ENCODE data around the gene MAST3.

GRCh38 chr19:18176367-18177310, 79.1 kb downstream of the MAST3 start:
- TF ChIP-seq CTCF (IDR thresholded peaks at IDR 0.05; ENCODE audit: extremely low read depth in 1 of 2, insufficient read depth in 1 of 2, low read depth in 1 of 2, low read length in 2 of 2) (no peak), POLR2A (IDR thresholded peaks at IDR 0.05; ENCODE audit: low read depth, low read length) (no peak), POLR2AphosphoS5 (IDR thresholded peaks at IDR 0.05; ENCODE audit: insufficient read depth, low read depth, low read length) (no peak), EZH2 (IDR thresholded peaks at IDR 0.05; ENCODE audit: borderline replicate concordance, low read depth, low read length, severe bottlenecking) (no peak), MAX (IDR thresholded peaks at IDR 0.05; ENCODE audit: insufficient read depth, insufficient read length) (no peak), JUN (IDR thresholded peaks at IDR 0.05; ENCODE audit: borderline replicate concordance, insufficient read depth, insufficient read length, low read depth) (no peak), GATA2 (IDR thresholded peaks at IDR 0.05; ENCODE audit: insufficient read depth, insufficient read length, low read depth, low read length) (no peak), FOS (IDR thresholded peaks at IDR 0.05; ENCODE audit: borderline replicate concordance, insufficient read depth, low read length) (no peak)

Data from endothelial cell of umbilical vein (primary cell).